ENCODE measurements around the gene TTC7B. TPM values are rescaled to one million over a fixed set of nuclear protein-coding genes. Genes with fewer than 3 reads are reported as not detected.

Gene TTC7B
- total and polyA plus RNA-seq, 9 of the 15 experiments (the other 6 are each of a cell fraction or from before 2014, with no cell fraction given), result 2.2 to 77.2 (median 36.7) TPM

GRCh38 chr14:90810806-90811205, 5.4 kb downstream of the TTC7B start:
- Histone ChIP-seq H3K4me2 (ENCODE audit: insufficient read depth, low read length) (no peak overlapping the region), H3K27ac (ENCODE audit: extremely low read depth, low read depth, low read length) (no peak overlapping the region), H3K4me3 (no peak overlapping the region), H2AFZ (ENCODE audit: low read depth, low read length) (no peak overlapping the region), H3K9me1 (ENCODE audit: control insufficient read depth, insufficient read depth, low read length) (no peaks in the 10 kb centered on the region), H3K4me1 (replicated peaks in 1 of 2; ENCODE audit: control insufficient read depth in 2 of 2, insufficient read depth in 2 of 2, low read length in 2 of 2) (peaks cover 46 to 63% of the 10 kb centered on the region in 2 experiments), H3K9me3 (replicated peaks; ENCODE audit: control insufficient read depth, insufficient read depth, low read depth, low read length) (no peaks in the 10 kb centered on the region), H3K27me3 (ENCODE audit: control insufficient read depth in 2 of 2, insufficient read depth in 2 of 2, low read length in 2 of 2) (no peaks in the 10 kb centered on the region), H3K9ac (ENCODE audit: insufficient read depth in 1 of 2, low read depth in 2 of 2, low read length in 2 of 2) (peak overlapping the region in 1 of 2 experiments; percentile 6; a peak in 1 of 4 replicates), H4K20me1 (replicated peaks; ENCODE audit: control insufficient read depth, insufficient read depth, low read length) (no peaks in the 10 kb centered on the region; the same call in 1 of the 2 replicates), H3K36me3 (ENCODE audit: control insufficient read depth, insufficient read depth, low read length) (peaks cover 5% of the 10 kb centered on the region; the same call in 1 of the 3 replicates), H3K79me2 (ENCODE audit: control insufficient read depth, insufficient read depth, low read length) (peaks cover 100% of the 10 kb centered on the region)
- ATAC-seq (no peak), DNase-seq (ENCODE audit: extremely low read depth in 1 of 4, low spot score in 3 of 4) (no peak), FAIRE-seq (no peak)
- intact Hi-C loops (cut with micrococcal nuclease), result no loop called here
- POLR2A ChIA-PET, result interaction anchor here (0.7 to 1.3 kb wide), 2 partner anchors 9 to 19 kb away, joined by 4 to 5 read pairs; no protein-coding TSS in a partner anchor
- in situ Hi-C loops (cut with MboI), result no loop called here
- no TSS peak for BruUV-seq (replicated peaks)
- 37% methylated on average over 3 of the region's 5 CpGs for WGBS (ENCODE audit: insufficient coverage, low coverage, missing lambda C conversion rate)
- CTCF ChIA-PET (ENCODE audit: low intra/inter-chr PET ratio), result no interaction called here
- TF ChIP-seq RBM14 (IDR thresholded peaks at IDR 0.05; ENCODE audit: borderline replicate concordance, insufficient read depth, low read depth, low read length) (no peak), PREB (CRISPR knock-in tag; IDR thresholded peaks at IDR 0.05) (no peak), RREB1 (CRISPR knock-in tag; IDR thresholded peaks at IDR 0.05) (no peak), PKNOX1 (IDR thresholded peaks at IDR 0.05) (peak; percentile 58)

All from K562 (cell line).